Thoracic aorta (tissue), 2 donors: Measurements from ENCODE around the gene IL36B. TPM values are rescaled to one million over a fixed set of nuclear protein-coding genes. Genes with fewer than 3 reads are reported as not detected.

ENCODE experiments used
- ATAC-seq: fragments of 150-250 bp; one replicate; pipeline ENCODE4 v1.8.0; 2017; ENCODE audit warnings: low read depth; ENCODE audit not compliant: insufficient number of reproducible peaks, low FRiP score
- DNase-seq: peaks from one replicate; pipeline ENCODE4 v3.0.0-alpha.2; 2020; ENCODE audit warnings: low spot score
- H3K27ac ChIP-seq, 2 donors: fragments of 200-600 bp; sonication (generic); 1 replicate in 1 of 2; 2 replicates in 1 of 2; pipeline ENCODE4 v1.5.1; 2016; ENCODE audit warnings: mild to moderate bottlenecking in 2 of 2, moderate library complexity in 2 of 2
- H3K27me3 ChIP-seq: fragments of 200-600 bp; sonication (generic); replicated peaks from 2 replicates; pipeline ENCODE4 v1.6.0; 2016; ENCODE audit warnings: mild to moderate bottlenecking; ENCODE audit not compliant: insufficient read depth
- H3K36me3 ChIP-seq: fragments of 200-600 bp; sonication (generic); one replicate; pipeline ENCODE4 v1.5.1; 2016
- H3K4me1 ChIP-seq, 2 donors: fragments of 200-600 bp; sonication (generic); 1 replicate in 1 of 2; 2 replicates in 1 of 2; pipeline versions ENCODE4 v1.5.1 to v1.6.0; 2016; ENCODE audit warnings: low read depth in 2 of 2, mild to moderate bottlenecking in 1 of 2; ENCODE audit not compliant: control insufficient read depth in 1 of 2
- H3K4me3 ChIP-seq: fragments of 200-600 bp; sonication (generic); 2 replicates; pipeline ENCODE4 v1.5.1; 2016; ENCODE audit warnings: mild to moderate bottlenecking
- H3K9me3 ChIP-seq: fragments of 200-600 bp; sonication (generic); 2 replicates; pipeline ENCODE4 v1.5.1; 2016
- total RNA-seq, 2 donors: library from RNA; depleted of rRNA; stranded (reverse); fragments of >200 nt; gene quantifications; one replicate each; pipeline versions ENCODE4 v1.1.0 to v1.2.3, GENCODE V29; 2016
- TF ChIP-seq, protein P1 (sequence below): fragments of 200-600 bp; sonication (generic); IDR thresholded peaks from one replicate; pipeline ENCODE4 v1.5.1; 2019; ENCODE audit warnings: antibody characterized with exemption

The IL36B gene
- total RNA-seq, 2 donors from 2014 or later, result not detected

GRCh38 chr2:113011108-113011507 is 41.6 kb downstream of the IL36B start:
- no peak overlapping the region for H3K27ac ChIP-seq
- no peaks in the 10 kb centered on the region for H3K4me1 ChIP-seq
- TF ChIP-seq, protein P1, sequence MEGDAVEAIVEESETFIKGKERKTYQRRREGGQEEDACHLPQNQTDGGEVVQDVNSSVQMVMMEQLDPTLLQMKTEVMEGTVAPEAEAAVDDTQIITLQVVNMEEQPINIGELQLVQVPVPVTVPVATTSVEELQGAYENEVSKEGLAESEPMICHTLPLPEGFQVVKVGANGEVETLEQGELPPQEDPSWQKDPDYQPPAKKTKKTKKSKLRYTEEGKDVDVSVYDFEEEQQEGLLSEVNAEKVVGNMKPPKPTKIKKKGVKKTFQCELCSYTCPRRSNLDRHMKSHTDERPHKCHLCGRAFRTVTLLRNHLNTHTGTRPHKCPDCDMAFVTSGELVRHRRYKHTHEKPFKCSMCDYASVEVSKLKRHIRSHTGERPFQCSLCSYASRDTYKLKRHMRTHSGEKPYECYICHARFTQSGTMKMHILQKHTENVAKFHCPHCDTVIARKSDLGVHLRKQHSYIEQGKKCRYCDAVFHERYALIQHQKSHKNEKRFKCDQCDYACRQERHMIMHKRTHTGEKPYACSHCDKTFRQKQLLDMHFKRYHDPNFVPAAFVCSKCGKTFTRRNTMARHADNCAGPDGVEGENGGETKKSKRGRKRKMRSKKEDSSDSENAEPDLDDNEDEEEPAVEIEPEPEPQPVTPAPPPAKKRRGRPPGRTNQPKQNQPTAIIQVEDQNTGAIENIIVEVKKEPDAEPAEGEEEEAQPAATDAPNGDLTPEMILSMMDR, result no peak

DNA sequence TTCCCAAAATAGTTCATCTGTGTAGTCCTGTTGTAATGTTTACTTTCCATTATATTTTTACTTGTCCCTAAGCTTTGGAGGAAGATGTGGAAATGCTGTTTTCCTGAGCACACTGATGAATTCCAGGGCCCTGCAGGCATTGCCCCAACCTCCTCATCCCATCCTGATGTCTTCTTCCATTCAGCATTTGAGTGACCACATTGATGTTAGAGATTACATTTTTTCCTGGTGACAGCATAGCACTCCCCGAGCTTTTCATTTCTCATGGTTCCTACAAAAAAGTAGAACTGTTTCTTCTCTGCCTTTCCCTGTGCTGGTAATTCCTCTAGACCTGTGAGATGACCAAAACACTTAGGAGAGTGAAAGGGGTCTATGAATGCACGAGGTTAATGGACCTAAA is 42.6 kb downstream of the IL36B start:
- TF ChIP-seq, protein P1, result no peak

More at GRCh38 chr2:113011108-113011507, 41.6 kb downstream of the IL36B start:
- H3K27me3 ChIP-seq, result no peaks in the 10 kb centered on the region
- no peaks in the 10 kb centered on the region for H3K36me3 ChIP-seq
- ATAC-seq (no peak), DNase-seq (no peak)
- no peaks in the 10 kb centered on the region for H3K9me3 ChIP-seq
- no peak overlapping the region for H3K4me3 ChIP-seq

DNA sequence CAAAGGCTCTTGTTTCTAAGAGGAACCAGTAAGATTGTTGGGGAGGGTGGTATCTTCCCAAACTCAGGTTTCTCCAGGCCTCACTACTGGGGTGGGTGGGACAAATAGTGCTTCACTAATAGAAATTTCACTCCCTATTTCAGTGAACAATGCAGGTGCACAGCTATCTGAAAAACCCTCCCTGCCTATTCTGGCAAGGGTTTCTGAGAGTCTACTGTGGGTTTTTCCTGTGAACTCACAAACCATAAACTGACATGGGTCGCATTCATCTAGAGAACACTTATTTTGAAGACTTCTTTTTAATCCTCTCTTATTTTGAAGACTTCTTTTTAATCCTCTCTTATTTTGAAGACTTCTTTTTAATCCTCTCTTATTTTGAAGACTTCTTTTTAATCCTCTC is 43.0 kb downstream of the IL36B start:
- Histone ChIP-seq H3K27ac (no peak overlapping the region), H3K4me3 (no peak overlapping the region), H3K27me3 (no peaks in the 10 kb centered on the region), H3K4me1 (no peaks in the 10 kb centered on the region), H3K9me3 (no peaks in the 10 kb centered on the region), H3K36me3 (no peaks in the 10 kb centered on the region)
- TF ChIP-seq, protein P1, result no peak
- no peak for ATAC-seq
- no peak for DNase-seq

More for the DNA sequence above, 42.6 kb downstream of the IL36B start:
- Histone ChIP-seq H3K4me1 (no peaks in the 10 kb centered on the region), H3K27me3 (no peaks in the 10 kb centered on the region), H3K27ac (no peak overlapping the region), H3K9me3 (no peaks in the 10 kb centered on the region), H3K4me3 (no peak overlapping the region), H3K36me3 (no peaks in the 10 kb centered on the region)
- ATAC-seq (no peak), DNase-seq (no peak)

- H3K4me1 ChIP-seq, result no peaks in the 10 kb centered on the region
- no peak for ATAC-seq
- H3K27me3 ChIP-seq, result no peaks in the 10 kb centered on the region
- no peaks in the 10 kb centered on the region for H3K9me3 ChIP-seq
- no peak overlapping the region for H3K4me3 ChIP-seq
- TF ChIP-seq, protein P1, result no peak
- no peak overlapping the region for H3K27ac ChIP-seq
- no peaks in the 10 kb centered on the region for H3K36me3 ChIP-seq
- no peak for DNase-seq
Observed at GRCh38 chr2:113007250-113007649, 45.4 kb downstream of the IL36B start.

- Histone ChIP-seq H3K9me3 (no peaks in the 10 kb centered on the region), H3K4me1 (no peaks in the 10 kb centered on the region), H3K27me3 (no peaks in the 10 kb centered on the region), H3K36me3 (no peaks in the 10 kb centered on the region), H3K27ac (no peak within 1 kb of the TSS), H3K4me3 (no peak within 1 kb of the TSS)
- TF ChIP-seq, protein P1, result no peak
- ATAC-seq (no peak), DNase-seq (no peak)
Observed at GRCh38 chr2:113005030-113005509, 47.6 kb downstream of the IL36B start, which contains the start of gene IL36A. TSS of gene IL36A (plus strand) at chr2:113005459. CDS start at chr2:113005872, 413 bp downstream.
